GM19468 (cell line): ENCODE measurements around the gene MOXD1.

Experiments used
- ATAC-seq: cut with Tn5 transposase; IDR thresholded peaks from one replicate; pipeline ENCODE4 v1.9.1; 2021; ENCODE audit warnings: mild to moderate bottlenecking, moderate library complexity, moderate number of reproducible peaks; ENCODE audit not compliant: unreplicated experiment; ENCODE audit errors: extremely low read depth

MOXD1 gene

DNA sequence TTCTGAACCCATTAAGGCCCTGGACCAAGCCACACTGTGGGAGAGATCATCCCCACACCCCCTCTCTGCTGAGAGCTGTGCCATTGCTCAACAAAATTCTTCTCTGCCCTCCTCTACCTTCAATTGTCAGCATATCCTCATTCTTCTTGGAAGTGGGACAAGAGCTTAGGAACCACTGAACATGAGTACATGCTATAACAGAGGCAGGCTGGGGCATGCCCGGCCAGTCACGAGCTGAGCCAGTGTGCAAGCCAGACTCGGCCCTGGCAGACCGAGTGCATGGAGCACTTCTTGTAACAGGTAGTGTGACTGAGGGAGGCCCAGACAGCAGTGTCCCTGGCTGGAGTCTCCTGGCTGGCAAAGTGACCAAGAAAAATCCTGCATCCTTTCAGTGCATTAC is 149.2 kb downstream of the MOXD1 start:
- no peak for ATAC-seq

DNA sequence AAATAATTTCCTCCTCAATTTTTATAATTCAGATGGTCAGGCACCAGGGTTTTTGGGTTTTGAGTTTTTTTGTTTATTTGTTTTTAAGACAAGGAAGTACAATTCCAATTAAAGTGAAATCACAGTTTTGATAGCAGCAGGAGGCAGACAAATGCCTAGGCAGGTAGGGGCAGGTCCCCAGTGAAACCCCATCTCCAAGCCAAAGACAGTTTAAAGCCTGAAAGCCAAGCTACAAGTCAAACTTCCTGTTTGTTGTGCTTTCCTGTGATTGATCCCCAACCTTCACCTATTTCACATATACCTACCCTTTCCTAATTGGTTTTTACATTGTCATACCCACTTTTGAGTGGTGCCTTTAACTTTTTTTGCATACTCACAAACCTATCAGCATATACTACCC is 149.6 kb downstream of the MOXD1 start:
- no peak for ATAC-seq

DNA sequence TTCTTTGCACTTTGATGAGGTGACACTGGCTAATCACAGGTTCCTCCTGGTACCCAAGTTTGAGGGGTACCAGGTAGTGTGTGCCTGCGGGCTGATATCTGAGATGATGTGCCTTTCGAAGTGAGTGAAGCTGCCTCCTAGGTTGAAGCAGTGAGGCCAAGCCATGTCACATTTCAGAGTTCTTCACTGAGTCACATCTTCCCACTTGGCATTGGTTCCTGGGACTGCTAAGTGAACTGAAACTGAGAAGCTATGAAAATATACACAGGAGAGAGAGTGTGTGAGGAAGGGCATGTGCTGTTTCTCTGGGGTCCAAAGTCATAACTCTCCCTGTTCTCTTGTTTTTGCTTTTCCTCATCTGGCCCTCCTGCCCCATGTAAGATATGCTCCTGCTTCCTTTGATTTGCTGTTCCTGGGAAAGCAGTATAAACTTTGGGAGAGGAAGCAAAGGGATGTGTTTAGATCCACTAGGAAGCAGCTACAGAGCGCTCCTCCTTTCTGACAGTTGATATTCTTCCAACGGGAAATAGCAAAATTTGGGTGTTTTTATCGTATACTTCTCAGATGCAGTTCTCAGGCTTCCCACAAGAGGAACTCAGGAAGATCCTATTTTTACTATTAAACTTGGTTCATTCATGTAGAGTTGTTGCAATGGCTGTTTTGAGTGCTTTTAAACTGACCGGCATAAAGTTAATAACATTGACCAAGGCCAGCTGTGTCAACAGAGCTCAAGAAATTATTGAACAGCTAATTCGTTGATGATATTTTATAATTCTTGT is 153.7 kb downstream of the MOXD1 start:
- ATAC-seq = no peak

GRCh38 chr6:132246632-132247270 is 154.5 kb downstream of the MOXD1 start:
- no peak for ATAC-seq

DNA sequence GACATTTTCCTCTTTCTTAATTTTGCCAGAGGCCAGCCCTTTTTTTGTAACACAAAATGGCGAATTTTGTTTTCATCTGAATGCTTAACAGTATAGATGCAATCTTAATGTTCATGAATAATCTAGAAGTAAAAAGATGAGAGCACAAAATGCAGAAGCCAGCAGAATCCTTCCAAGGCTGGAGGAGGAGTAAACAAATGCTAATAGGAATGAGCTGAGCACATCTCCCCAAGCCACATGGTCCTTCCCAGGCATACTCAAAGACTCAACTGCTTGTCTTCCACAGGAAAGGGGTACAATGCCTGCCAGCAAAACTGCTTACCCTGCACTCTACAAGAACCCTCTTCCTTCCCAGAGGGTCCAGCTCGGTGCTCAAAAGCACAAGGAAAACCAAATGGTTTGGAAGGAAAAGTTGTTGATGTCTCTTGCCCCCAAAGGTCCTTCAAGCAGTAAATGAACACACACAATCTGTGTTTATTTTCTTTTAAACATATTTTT is 155.1 kb downstream of the MOXD1 start:
- no peak for ATAC-seq
